ENCODE data around the gene WRAP53.

The WRAP53 gene

DNA sequence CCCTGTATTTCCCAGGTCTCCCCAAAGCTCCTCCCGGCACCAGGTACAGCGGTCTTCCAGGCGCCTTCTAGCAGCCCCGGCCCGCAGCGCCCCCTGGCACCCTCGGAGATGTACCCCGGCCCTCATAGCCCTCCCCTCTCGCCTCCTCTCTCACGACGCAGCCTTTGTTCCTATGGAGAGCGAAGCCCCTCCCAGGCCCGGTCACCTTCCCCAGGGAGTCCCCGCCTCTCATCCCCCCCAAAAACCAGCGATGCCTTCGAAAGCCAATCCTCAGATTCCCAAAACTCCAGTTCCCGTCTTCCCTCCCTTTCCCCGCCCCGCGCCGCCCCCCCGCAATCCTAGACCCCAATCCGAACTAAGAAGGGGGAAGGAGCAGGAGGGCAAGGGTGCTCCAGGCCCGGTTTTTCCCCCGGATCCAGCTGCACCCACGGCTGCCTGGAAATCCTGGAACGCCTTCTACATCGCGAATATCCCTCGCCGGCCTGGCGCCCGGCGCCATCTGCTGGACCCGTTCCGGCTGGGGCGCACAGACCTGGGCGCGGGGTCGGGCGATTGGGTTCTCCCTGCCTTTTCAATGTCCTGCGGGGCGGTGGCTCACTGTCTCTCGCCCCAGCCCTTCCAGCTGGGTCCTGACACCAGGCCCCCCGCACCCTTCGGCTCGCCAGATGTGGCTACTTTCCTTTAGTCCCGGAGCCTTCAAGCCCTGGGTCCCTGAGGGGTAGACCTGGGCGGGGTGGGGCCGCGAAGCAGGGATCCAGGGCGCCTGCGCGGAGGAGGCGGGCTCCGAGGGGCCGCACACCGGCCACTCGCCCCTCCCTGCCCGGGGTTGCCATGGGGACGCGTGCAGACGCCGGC is 28.9 kb downstream of the WRAP53 start, which contains the start of gene DNAH2:
DNAH2 (plus strand) TSS at position 844 of the 855 bp plus-strand sequence. CDS start 1,991 bp downstream, outside the sequence.
- TF ChIP-seq, protein P1, sequence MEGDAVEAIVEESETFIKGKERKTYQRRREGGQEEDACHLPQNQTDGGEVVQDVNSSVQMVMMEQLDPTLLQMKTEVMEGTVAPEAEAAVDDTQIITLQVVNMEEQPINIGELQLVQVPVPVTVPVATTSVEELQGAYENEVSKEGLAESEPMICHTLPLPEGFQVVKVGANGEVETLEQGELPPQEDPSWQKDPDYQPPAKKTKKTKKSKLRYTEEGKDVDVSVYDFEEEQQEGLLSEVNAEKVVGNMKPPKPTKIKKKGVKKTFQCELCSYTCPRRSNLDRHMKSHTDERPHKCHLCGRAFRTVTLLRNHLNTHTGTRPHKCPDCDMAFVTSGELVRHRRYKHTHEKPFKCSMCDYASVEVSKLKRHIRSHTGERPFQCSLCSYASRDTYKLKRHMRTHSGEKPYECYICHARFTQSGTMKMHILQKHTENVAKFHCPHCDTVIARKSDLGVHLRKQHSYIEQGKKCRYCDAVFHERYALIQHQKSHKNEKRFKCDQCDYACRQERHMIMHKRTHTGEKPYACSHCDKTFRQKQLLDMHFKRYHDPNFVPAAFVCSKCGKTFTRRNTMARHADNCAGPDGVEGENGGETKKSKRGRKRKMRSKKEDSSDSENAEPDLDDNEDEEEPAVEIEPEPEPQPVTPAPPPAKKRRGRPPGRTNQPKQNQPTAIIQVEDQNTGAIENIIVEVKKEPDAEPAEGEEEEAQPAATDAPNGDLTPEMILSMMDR (conservative IDR thresholded peaks at IDR 0.05; ENCODE audit: low read length) = peak; percentile 64
- TF ChIP-seq EZH2phosphoT487 (IDR thresholded peaks at IDR 0.05; ENCODE audit: borderline replicate concordance) = no peak
- Histone ChIP-seq H3K27me3 (ENCODE audit: insufficient read depth, low read length, poor library complexity, severe bottlenecking) (peaks cover 9% of the 10 kb centered on the region), H3K9ac (ENCODE audit: low read depth, low read length, poor library complexity, severe bottlenecking) (peak within 1 kb of the TSS; percentile 66), H3K36me3 (ENCODE audit: insufficient read depth, low read length) (no peaks in the 10 kb centered on the region), H3K4me1 (ENCODE audit: insufficient read depth, low read length, poor library complexity, severe bottlenecking) (peaks cover 11% of the 10 kb centered on the region), H3K4me2 (ENCODE audit: low read depth, low read length, poor library complexity, severe bottlenecking) (peak within 1 kb of the TSS; percentile 90), H3K79me2 (ENCODE audit: insufficient read depth, low read length) (no peaks in the 10 kb centered on the region), H4K20me1 (ENCODE audit: insufficient read depth, low read length, poor library complexity, severe bottlenecking) (no peaks in the 10 kb centered on the region), H2AFZ (ENCODE audit: low read length) (peak within 1 kb of the TSS; percentile 95), H3F3A (ENCODE audit: low read depth) (no peaks in the 10 kb centered on the region), H3K9me2 (replicated peaks; ENCODE audit: low read depth, low read length) (no peaks in the 10 kb centered on the region), H3K4me3 (ENCODE audit: low read length, poor library complexity, severe bottlenecking) (peak within 1 kb of the TSS; percentile 81), H3K9me3 (ENCODE audit: insufficient read depth, low read depth, low read length) (no peaks in the 10 kb centered on the region)

DNA sequence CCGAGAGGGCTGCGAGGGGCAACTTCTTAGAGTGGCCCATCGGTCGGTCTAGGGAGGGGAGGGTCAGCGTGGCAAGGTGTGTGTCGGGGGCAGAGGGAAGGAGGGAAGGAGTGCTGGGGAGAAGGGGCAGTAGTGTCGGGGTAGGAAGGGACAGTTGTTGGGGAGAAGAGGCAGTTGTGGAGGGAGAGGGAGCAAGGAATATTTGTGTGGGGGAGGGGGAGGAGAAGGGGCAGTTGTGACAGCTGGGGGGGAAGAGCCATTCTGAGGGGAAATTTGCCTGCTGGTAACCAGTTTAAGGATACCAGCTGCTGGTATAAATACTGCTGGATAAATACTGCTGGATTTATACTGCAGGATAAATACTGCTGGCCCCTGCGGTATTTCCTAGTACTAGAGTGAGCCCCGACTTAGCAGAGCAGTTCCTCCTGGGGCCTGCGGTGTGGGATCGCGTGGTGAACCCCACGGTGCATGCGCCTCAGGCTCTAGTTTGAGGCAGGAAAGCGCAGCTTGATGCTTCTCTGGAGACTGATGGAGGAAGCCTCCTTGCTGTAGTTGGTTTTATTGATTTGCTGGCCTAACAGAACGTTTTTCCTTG is 29.6 kb downstream of the WRAP53 start:
- Histone ChIP-seq H3K27me3 (ENCODE audit: insufficient read depth, low read length, poor library complexity, severe bottlenecking) (peaks cover 9% of the 10 kb centered on the region), H3K4me3 (ENCODE audit: low read length, poor library complexity, severe bottlenecking) (peak overlapping the region; percentile 81), H3F3A (ENCODE audit: low read depth) (no peaks in the 10 kb centered on the region), H3K36me3 (ENCODE audit: insufficient read depth, low read length) (no peaks in the 10 kb centered on the region), H3K9me2 (replicated peaks; ENCODE audit: low read depth, low read length) (no peaks in the 10 kb centered on the region), H3K4me1 (ENCODE audit: insufficient read depth, low read length, poor library complexity, severe bottlenecking) (peaks cover 11% of the 10 kb centered on the region), H2AFZ (ENCODE audit: low read length) (peak overlapping the region; percentile 95), H3K9ac (ENCODE audit: low read depth, low read length, poor library complexity, severe bottlenecking) (peak overlapping the region; percentile 66), H4K20me1 (ENCODE audit: insufficient read depth, low read length, poor library complexity, severe bottlenecking) (no peaks in the 10 kb centered on the region), H3K9me3 (ENCODE audit: insufficient read depth, low read depth, low read length) (no peaks in the 10 kb centered on the region), H3K4me2 (ENCODE audit: low read depth, low read length, poor library complexity, severe bottlenecking) (peak overlapping the region; percentile 90), H3K79me2 (ENCODE audit: insufficient read depth, low read length) (no peaks in the 10 kb centered on the region)
- TF ChIP-seq EZH2phosphoT487 (IDR thresholded peaks at IDR 0.05; ENCODE audit: borderline replicate concordance) = no peak
- TF ChIP-seq, protein P1 (conservative IDR thresholded peaks at IDR 0.05; ENCODE audit: low read length) = no peak

DNA sequence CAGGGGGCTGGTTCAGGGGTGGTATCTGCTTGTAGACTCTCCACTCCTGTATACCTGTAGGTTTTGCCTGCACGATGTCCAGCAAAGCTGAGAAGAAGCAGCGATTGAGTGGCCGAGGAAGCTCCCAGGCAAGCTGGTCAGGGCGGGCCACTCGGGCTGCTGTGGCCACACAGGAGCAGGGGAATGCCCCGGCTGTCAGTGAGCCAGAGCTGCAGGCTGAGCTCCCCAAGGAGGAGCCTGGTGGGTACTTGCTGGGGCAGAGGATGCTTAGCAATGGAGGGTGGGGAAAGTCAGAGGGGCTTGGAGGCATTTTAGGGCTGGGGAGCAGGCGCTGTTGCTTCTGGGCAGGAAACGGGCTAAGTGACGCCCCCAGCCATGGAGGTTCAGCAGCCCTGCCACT is 31.4 kb downstream of the WRAP53 start:
- TF ChIP-seq, protein P1 (conservative IDR thresholded peaks at IDR 0.05; ENCODE audit: low read length) = no peak
- TF ChIP-seq EZH2phosphoT487 (IDR thresholded peaks at IDR 0.05; ENCODE audit: borderline replicate concordance) = no peak
- H3K36me3 ChIP-seq (ENCODE audit: insufficient read depth, low read length) = no peaks in the 10 kb centered on the region
- H3K27me3 ChIP-seq (ENCODE audit: insufficient read depth, low read length, poor library complexity, severe bottlenecking) = peaks cover 9% of the 10 kb centered on the region

More for the DNA sequence above, 31.4 kb downstream of the WRAP53 start:
- Histone ChIP-seq H3K9ac (ENCODE audit: low read depth, low read length, poor library complexity, severe bottlenecking) (no peak overlapping the region), H2AFZ (ENCODE audit: low read length) (no peak overlapping the region), H3K9me2 (replicated peaks; ENCODE audit: low read depth, low read length) (no peaks in the 10 kb centered on the region), H4K20me1 (ENCODE audit: insufficient read depth, low read length, poor library complexity, severe bottlenecking) (no peaks in the 10 kb centered on the region), H3K4me1 (ENCODE audit: insufficient read depth, low read length, poor library complexity, severe bottlenecking) (peaks cover 11% of the 10 kb centered on the region), H3K79me2 (ENCODE audit: insufficient read depth, low read length) (no peaks in the 10 kb centered on the region), H3K4me3 (ENCODE audit: low read length, poor library complexity, severe bottlenecking) (no peak overlapping the region), H3K9me3 (ENCODE audit: insufficient read depth, low read depth, low read length) (no peaks in the 10 kb centered on the region), H3K4me2 (ENCODE audit: low read depth, low read length, poor library complexity, severe bottlenecking) (no peak overlapping the region), H3F3A (ENCODE audit: low read depth) (no peaks in the 10 kb centered on the region)

All from Loucy (cell line).